ENCODE data around the gene ZFHX3. TPM values are rescaled to one million over a fixed set of nuclear protein-coding genes. Genes with fewer than 3 reads are reported as not detected.
"Not testable (repeated sequence)": the region's sequence is repeated elsewhere in the genome, so short reads cannot be mapped to it uniquely, and the experiment has no call there.

ZFHX3 gene
- total RNA-seq, 1 donor from 2014 or later = 34.8 TPM

DNA sequence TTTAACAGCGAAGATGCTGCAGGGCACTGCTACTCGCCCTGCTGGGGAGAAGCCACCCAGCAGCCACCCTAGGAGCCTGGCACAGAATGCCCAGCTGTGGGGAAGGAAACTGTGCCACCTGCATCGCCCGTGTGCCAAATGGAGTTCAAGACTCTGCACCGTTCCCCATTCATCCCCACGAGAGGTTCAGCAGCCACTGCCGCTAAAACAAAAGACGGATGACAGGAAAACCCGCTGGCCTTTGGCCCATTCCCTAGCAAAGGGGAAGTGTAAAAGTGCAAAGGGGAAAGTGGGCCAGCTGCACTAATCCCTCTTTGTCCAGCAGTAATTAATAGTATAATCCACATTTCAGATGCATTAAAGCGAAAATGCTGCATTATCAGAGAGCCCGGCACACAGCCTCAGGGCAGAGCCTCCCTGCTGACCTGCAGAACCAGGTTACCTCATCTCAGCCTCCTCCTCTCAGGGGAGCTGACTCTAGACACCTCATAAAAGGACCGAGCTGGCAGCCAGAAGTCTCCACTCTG lies 37.7 kb downstream of the ZFHX3 start:
- Histone ChIP-seq H3K27ac (no peak overlapping the region), H3K27me3 (no peaks in the 10 kb centered on the region), H3K9me3 (no peaks in the 10 kb centered on the region), H3K4me3 (no peak overlapping the region), H3K4me1 (peaks cover 0 to 8% of the 10 kb centered on the region in 2 donors), H3K36me3 (peaks cover 0 to 3% of the 10 kb centered on the region in 2 donors)
- peak in 1 of 2 donors; percentile 55 for DNase-seq (ENCODE audit: low spot score in 2 of 2)
- TF ChIP-seq, protein P1, sequence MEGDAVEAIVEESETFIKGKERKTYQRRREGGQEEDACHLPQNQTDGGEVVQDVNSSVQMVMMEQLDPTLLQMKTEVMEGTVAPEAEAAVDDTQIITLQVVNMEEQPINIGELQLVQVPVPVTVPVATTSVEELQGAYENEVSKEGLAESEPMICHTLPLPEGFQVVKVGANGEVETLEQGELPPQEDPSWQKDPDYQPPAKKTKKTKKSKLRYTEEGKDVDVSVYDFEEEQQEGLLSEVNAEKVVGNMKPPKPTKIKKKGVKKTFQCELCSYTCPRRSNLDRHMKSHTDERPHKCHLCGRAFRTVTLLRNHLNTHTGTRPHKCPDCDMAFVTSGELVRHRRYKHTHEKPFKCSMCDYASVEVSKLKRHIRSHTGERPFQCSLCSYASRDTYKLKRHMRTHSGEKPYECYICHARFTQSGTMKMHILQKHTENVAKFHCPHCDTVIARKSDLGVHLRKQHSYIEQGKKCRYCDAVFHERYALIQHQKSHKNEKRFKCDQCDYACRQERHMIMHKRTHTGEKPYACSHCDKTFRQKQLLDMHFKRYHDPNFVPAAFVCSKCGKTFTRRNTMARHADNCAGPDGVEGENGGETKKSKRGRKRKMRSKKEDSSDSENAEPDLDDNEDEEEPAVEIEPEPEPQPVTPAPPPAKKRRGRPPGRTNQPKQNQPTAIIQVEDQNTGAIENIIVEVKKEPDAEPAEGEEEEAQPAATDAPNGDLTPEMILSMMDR (IDR thresholded peaks at IDR 0.05) = no peak
- intact Hi-C loops (cut with DNase I) = no loop called here

DNA sequence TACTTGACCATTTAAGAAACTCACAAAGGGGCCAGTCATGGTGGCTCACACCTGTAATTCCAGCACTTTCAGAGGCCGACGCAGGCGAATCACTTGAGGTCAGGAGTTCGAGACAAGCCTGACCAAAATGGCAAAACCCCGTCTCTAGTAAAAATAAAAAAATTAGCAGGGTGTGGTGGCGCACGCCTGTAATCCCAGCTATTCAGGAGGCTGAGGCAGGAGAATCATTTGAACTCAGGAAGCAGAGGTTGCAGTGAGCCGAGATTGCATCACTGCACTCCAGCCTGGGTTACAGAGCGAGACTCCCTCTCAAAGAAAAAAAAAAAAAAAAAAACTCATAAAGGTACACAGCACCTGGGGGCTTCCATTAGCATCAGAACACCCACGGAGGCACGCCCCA lies 38.2 kb downstream of the ZFHX3 start:
- intact Hi-C loops (cut with DNase I); H3K4me1 ChIP-seq; H3K27ac ChIP-seq; H3K4me3 ChIP-seq; H3K27me3 ChIP-seq; H3K9me3 ChIP-seq; H3K36me3 ChIP-seq: not testable (repeated sequence)
- peak in 1 of 2 donors; percentile 45 for DNase-seq (ENCODE audit: low spot score in 2 of 2)

DNA sequence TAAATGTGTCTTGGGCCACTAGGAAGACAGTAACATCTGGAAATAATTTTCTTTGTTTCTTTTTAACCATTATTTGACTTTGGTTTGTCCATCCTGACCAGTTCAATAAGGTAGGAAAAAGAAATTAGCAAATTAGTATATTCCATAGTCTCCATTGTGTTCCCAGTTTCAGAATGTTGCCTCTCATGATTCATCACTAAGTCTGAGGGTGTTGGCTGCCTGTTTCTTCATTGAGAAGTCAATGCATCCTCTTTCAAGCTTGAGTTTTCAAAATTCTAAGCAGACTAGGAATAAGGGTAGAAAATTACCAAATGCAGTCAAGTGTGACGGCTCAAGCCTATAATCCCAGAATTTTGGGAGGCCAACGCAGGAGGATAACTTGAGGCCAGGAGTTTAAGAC lies 41.9 kb downstream of the ZFHX3 start:
- peaks cover 0 to 3% of the 10 kb centered on the region in 2 donors for H3K36me3 ChIP-seq
- DNase-seq (ENCODE audit: low spot score in 2 of 2) = peak in 1 of 2 donors; percentile 50
- no peak overlapping the region for H3K27ac ChIP-seq
- peaks cover 0 to 7% of the 10 kb centered on the region in 2 donors for H3K4me1 ChIP-seq
- intact Hi-C loops (cut with DNase I) = no loop called here
- TF ChIP-seq, protein P1 (IDR thresholded peaks at IDR 0.05) = no peak
- H3K27me3 ChIP-seq = no peaks in the 10 kb centered on the region
- H3K4me3 ChIP-seq = no peak overlapping the region
- H3K9me3 ChIP-seq = no peaks in the 10 kb centered on the region

DNA sequence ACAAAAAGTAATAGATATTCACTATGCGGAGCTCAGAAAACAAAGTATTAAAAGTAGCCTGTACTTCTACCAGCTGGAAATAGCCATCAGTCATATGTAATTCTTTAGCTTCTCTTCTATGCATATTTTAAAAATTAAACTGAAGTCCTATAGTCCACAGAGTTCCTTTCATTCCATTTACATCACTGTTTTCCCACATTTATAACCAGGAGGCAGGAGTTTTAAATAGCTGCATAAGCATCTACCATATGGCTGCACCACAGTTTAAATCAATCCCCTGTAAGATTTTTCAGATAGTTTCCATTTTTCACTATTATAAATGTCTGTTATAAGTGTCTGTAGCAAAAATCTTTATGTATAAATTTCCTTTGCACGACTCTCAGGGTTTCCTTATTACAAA lies 45.1 kb downstream of the ZFHX3 start:
- intact Hi-C loops (cut with DNase I) = no loop called here
- H3K9me3 ChIP-seq = no peaks in the 10 kb centered on the region
- peaks cover 0 to 6% of the 10 kb centered on the region in 2 donors for H3K4me1 ChIP-seq
- no peaks in the 10 kb centered on the region for H3K27me3 ChIP-seq
- no peak for DNase-seq (ENCODE audit: low spot score in 2 of 2)
- H3K27ac ChIP-seq = no peak overlapping the region
- peaks cover 0 to 3% of the 10 kb centered on the region in 2 donors for H3K36me3 ChIP-seq
- TF ChIP-seq, protein P1 (IDR thresholded peaks at IDR 0.05) = no peak
- no peak overlapping the region for H3K4me3 ChIP-seq

DNA sequence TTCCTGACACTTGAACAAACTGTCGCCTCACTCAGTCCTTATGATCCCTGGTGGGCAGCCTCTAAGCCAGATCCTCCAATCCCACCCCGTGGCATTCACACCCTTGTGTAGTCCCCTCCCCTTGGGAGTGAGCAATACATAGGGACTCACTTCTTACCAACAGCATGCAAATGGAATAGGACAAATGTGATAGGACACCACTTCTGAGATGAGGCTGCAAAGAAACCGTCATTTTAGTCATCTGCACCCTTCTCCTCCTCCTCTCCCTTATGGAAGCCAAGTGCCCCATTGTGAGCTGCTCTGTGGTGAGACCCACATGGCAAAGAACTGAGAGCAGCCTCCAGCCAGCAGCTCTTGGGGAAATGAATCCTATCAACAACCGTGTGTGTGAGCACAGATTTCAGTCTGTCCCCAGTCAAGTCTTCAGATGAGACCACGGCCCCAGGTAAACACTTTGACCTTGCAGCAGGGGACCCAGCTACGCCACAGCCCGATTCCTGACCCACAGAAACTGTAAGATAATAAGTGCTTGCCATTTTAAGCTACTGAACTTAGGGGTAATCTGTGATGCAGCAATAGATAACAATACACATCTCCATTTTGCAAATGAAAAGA lies 46.9 kb downstream of the ZFHX3 start:
- Histone ChIP-seq H3K27me3 (no peaks in the 10 kb centered on the region), H3K4me3 (no peak overlapping the region), H3K27ac (peak overlapping the region; percentile 63 to 64), H3K4me1 (peaks cover 0 to 12% of the 10 kb centered on the region in 2 donors), H3K9me3 (no peaks in the 10 kb centered on the region), H3K36me3 (peaks cover 0 to 3% of the 10 kb centered on the region in 2 donors)
- TF ChIP-seq, protein P1 (IDR thresholded peaks at IDR 0.05) = no peak
- DNase-seq (ENCODE audit: low spot score in 2 of 2) = peak in 1 of 2 donors; percentile 47
- intact Hi-C loops (cut with DNase I) = no loop called here

DNA sequence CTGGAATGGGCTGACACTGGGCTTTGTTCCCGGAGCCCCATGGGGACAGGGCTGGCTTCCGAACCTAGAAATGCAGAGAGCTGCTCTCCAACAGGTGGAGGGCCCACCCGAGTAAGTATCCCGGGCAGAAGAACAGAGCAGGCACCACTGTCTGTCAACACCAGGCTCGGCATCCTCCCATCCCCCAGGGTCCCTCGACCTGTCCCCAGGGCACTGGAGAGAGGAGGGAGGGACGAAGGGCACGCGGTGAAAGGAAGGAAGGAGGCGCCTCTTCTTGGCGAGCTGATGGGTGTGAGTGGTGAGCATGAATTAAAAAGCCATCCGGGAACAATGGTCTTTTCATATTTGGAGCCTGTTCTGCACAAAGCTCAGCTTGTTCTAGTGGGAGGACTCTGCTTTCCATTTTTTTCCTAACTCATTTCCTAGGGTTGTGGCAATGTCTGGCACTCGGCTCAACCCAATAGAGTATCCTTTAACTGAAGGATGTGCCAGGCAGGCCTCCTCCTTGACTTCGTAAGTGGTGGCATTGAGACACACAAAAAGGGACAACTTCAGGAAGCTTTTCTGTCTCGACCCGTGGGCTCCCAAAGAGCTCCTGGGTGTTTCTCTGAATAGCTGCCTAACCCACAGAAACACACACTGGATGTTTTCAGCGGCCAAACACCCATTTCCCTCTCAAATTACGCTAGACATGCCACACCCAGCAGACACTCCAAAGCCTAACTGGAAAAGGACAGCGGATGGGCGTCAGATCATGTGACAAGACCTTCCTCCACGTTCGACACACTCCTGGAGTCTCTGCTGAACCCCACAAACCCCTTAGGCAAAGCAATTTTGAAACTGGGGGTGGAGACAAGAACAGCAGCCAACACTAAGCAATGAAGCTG lies 47.7 kb downstream of the ZFHX3 start:
- TF ChIP-seq, protein P1 (IDR thresholded peaks at IDR 0.05) = no peak
- intact Hi-C loops (cut with DNase I) = no loop called here
- peak overlapping the region in 1 of 2 donors; percentile 19 for H3K4me3 ChIP-seq

More for the DNA sequence above, 47.7 kb downstream of the ZFHX3 start:
- H3K4me1 ChIP-seq = peaks cover 0 to 12% of the 10 kb centered on the region in 2 donors
- H3K36me3 ChIP-seq = no peaks in the 10 kb centered on the region
- no peaks in the 10 kb centered on the region for H3K27me3 ChIP-seq
- H3K27ac ChIP-seq = peak overlapping the region; percentile 63 to 64
- DNase-seq (ENCODE audit: low spot score in 2 of 2) = peak in 1 of 2 donors; percentile 73
- H3K9me3 ChIP-seq = no peaks in the 10 kb centered on the region
